ENCODE measurements around the gene BRCA2.

BRCA2 gene

GRCh38 chr13:32381539-32381938 is 66.2 kb downstream of the BRCA2 start:
- FAIRE-seq = no peak
- no peak for DNase-seq (ENCODE audit: low spot score)

- DNase-seq (ENCODE audit: low spot score) (no peak), FAIRE-seq (no peak)
These were observed 68.7 kb downstream of the BRCA2 start for GRCh38 chr13:32383836-32384618.

- DNase-seq (ENCODE audit: low spot score) (no peak), FAIRE-seq (no peak)
These were observed 69.4 kb downstream of the BRCA2 start for GRCh38 chr13:32384702-32385101.

- FAIRE-seq (no peak), DNase-seq (ENCODE audit: low spot score) (no peak)
These were observed 70.1 kb downstream of the BRCA2 start for GRCh38 chr13:32385410-32385809.

GRCh38 chr13:32390048-32390447 is 74.7 kb downstream of the BRCA2 start:
- no peak for FAIRE-seq
- DNase-seq (ENCODE audit: low spot score) = no peak

GRCh38 chr13:32390484-32390883 is 75.2 kb downstream of the BRCA2 start:
- no peak for DNase-seq (ENCODE audit: low spot score)
- FAIRE-seq = no peak

GRCh38 chr13:32391101-32391619 is 75.9 kb downstream of the BRCA2 start:
- DNase-seq (ENCODE audit: low spot score) (no peak), FAIRE-seq (no peak)

- FAIRE-seq (no peak), DNase-seq (ENCODE audit: low spot score) (no peak)
These were observed 87.8 kb downstream of the BRCA2 start for GRCh38 chr13:32403108-32403507.

- DNase-seq (ENCODE audit: low spot score) (no peak), FAIRE-seq (no peak)
These were observed 92.5 kb downstream of the BRCA2 start for GRCh38 chr13:32407854-32408253.

- FAIRE-seq = no peak
- no peak for DNase-seq (ENCODE audit: low spot score)
These were observed 93.1 kb downstream of the BRCA2 start for GRCh38 chr13:32408296-32409000.

GRCh38 chr13:32409001-32409313 is 93.6 kb downstream of the BRCA2 start:
- no peak for FAIRE-seq
- DNase-seq (ENCODE audit: low spot score) = no peak

GRCh38 chr13:32409561-32410421 is 94.5 kb downstream of the BRCA2 start:
- DNase-seq (ENCODE audit: low spot score) (no peak), FAIRE-seq (no peak)

- FAIRE-seq = no peak
- DNase-seq (ENCODE audit: low spot score) = no peak
These were observed 98.0 kb downstream of the BRCA2 start for GRCh38 chr13:32413284-32413683.

- FAIRE-seq = no peak
- no peak for DNase-seq (ENCODE audit: low spot score)
These were observed 99.3 kb downstream of the BRCA2 start for GRCh38 chr13:32414580-32414979.

- DNase-seq (ENCODE audit: low spot score) (no peak), FAIRE-seq (no peak)
These were observed 99.7 kb downstream of the BRCA2 start for GRCh38 chr13:32415019-32415418.

- DNase-seq (ENCODE audit: low spot score) = no peak
- no peak for FAIRE-seq
These were observed 102.7 kb downstream of the BRCA2 start for GRCh38 chr13:32417995-32418394.

- no peak for FAIRE-seq
- DNase-seq (ENCODE audit: low spot score) = no peak
These were observed 104.6 kb downstream of the BRCA2 start for GRCh38 chr13:32419862-32420261.

GRCh38 chr13:32423592-32423991 is 108.3 kb downstream of the BRCA2 start:
- no peak for DNase-seq (ENCODE audit: low spot score)
- no peak for FAIRE-seq

- FAIRE-seq = no peak
- DNase-seq (ENCODE audit: low spot score) = no peak
These were observed 109.8 kb downstream of the BRCA2 start for GRCh38 chr13:32425158-32425557.

GRCh38 chr13:32426191-32426989 is 111.1 kb downstream of the BRCA2 start:
- FAIRE-seq = no peak
- DNase-seq (ENCODE audit: low spot score) = peak; percentile 47
